Stomach (tissue), 9 donors: ENCODE results near the gene HMGCS1. TPM values are rescaled to one million over a fixed set of nuclear protein-coding genes. Genes with fewer than 3 reads are reported as not detected.

Experiments used
- DNase-seq, 2 donors: peaks; one replicate each; pipeline versions ENCODE4 v3.0.0 to v3.0.0-alpha.2; 2013 to 2019
- H3K27ac ChIP-seq, 5 donors: fragments of 200-600 bp in 4 of 5; sonication (generic) in 4 of 5; one replicate each; pipeline ENCODE4 v1.5.1; 2013 to 2019; ENCODE audit warnings: mild to moderate bottlenecking in 1 of 5, moderate library complexity in 1 of 5
- H3K27me3 ChIP-seq, 3 donors: fragments of 200-600 bp; sonication (generic); one replicate each; pipeline ENCODE4 v1.5.1; 2017 to 2019; ENCODE audit warnings: mixed run types in 1 of 3
- H3K36me3 ChIP-seq, 4 donors: fragments of 200-600 bp; sonication (generic); 1 replicate in 3 of 4; 2 replicates in 1 of 4; pipeline ENCODE4 v1.5.1; 2016 to 2019
- H3K4me1 ChIP-seq, 4 donors: fragments of 200-600 bp; sonication (generic); one replicate each; pipeline ENCODE4 v1.5.1; 2016 to 2019
- H3K4me3 ChIP-seq, 4 donors: fragments of 200-600 bp; sonication (generic) in 3 of 4; one replicate each; pipeline ENCODE4 v1.5.1; 2016 to 2019; ENCODE audit warnings: mild to moderate bottlenecking in 1 of 4
- H3K9me3 ChIP-seq, 4 donors: fragments of 200-600 bp; sonication (generic); one replicate each; pipeline ENCODE4 v1.5.1; 2016 to 2019
- EP300 ChIP-seq: sonication (generic); formaldehyde crosslinking; IDR thresholded peaks from one replicate; pipeline ENCODE4 v1.6.1; 2017; ENCODE audit warnings: antibody characterized with exemption
- POLR2A ChIP-seq, 4 donors: fragments of 450-650 bp; IDR thresholded peaks; one replicate each; pipeline ENCODE4 v1.6.1; 2016; ENCODE audit warnings: antibody characterized with exemption in 4 of 4, control low read depth in 2 of 4, mild to moderate bottlenecking in 1 of 4, moderate library complexity in 1 of 4
- POLR2AphosphoS5 ChIP-seq, 3 donors: sonication (generic); formaldehyde crosslinking; IDR thresholded peaks; one replicate each; pipeline ENCODE4 v1.6.1; 2016; ENCODE audit warnings: antibody characterized with exemption in 3 of 3
- WGBS, 5 donors: extraction: QIAGEN DNeasy Blood & Tissue Kit in 3 of 5; methylation state at CpG; one replicate each; pipeline versions ENCODE4 v1.1.5 to v1.1.7; 2013 to 2018; 5-methylcytosine and 5-hydroxymethylcytosine counted together
- intact Hi-C: fragments of 100-400 bp; cut with DNase I; formaldehyde crosslinking; loops from one replicate; pipeline ENCODE4 v1.15.1; 2023; ENCODE audit warnings: low total_unique reads
- polyA plus RNA-seq, 3 donors: library from polyadenylated mRNA; stranded (reverse); fragments of 200-250 nt; gene quantifications; one replicate each; pipeline ENCODE4 v1.2.3, GENCODE V29; 2013
- total RNA-seq, 5 donors: library from RNA; depleted of rRNA; stranded (reverse); fragments of >200 nt; gene quantifications; one replicate each; pipeline versions ENCODE4 v1.1.0 to v1.2.3, GENCODE V29; 2014 to 2016
- TF ChIP-seq, protein P1 (sequence below), 7 experiments: fragments of 450-650 bp in 4 of 7; fragments of 200-600 bp in 3 of 7; sonication (generic) in 3 of 7; IDR thresholded peaks; one replicate each; pipeline ENCODE4 v1.5.1; 2016 to 2019; ENCODE audit warnings: antibody characterized with exemption in 7 of 7, control low read depth in 2 of 7, mild to moderate bottlenecking in 1 of 7
- donor health status: healthy with polysubstance abuse.
- donor health status: Bipolar disorder and iron deficiency.
- donor health status: healthy.

HMGCS1 gene
- total and polyA plus RNA-seq, 8 donors: 2.9 to 97.9 (median 46.3) TPM

- Histone ChIP-seq H3K27me3 (no peaks in the 10 kb centered on the region), H3K4me1 (no peaks in the 10 kb centered on the region)
- 44 to 77% (median 63%) methylated on average over 1 of the region's 1 CpG for WGBS, 5 donors
These were observed 71.0 kb downstream of the HMGCS1 start for GRCh38 chr5:43242196-43242595.

More at GRCh38 chr5:43242196-43242595, 71.0 kb downstream of the HMGCS1 start:
- DNase-seq: no peak
- H3K36me3 ChIP-seq: peaks cover 0 to 18% (median 0%) of the 10 kb centered on the region in 4 donors
- no peak overlapping the region for H3K4me3 ChIP-seq
- intact Hi-C loops: no loop called here
- TF ChIP-seq POLR2A (IDR thresholded peaks at IDR 0.05) (no peak), POLR2AphosphoS5 (IDR thresholded peaks at IDR 0.05) (no peak), EP300 (no peak)
- TF ChIP-seq, protein P1, sequence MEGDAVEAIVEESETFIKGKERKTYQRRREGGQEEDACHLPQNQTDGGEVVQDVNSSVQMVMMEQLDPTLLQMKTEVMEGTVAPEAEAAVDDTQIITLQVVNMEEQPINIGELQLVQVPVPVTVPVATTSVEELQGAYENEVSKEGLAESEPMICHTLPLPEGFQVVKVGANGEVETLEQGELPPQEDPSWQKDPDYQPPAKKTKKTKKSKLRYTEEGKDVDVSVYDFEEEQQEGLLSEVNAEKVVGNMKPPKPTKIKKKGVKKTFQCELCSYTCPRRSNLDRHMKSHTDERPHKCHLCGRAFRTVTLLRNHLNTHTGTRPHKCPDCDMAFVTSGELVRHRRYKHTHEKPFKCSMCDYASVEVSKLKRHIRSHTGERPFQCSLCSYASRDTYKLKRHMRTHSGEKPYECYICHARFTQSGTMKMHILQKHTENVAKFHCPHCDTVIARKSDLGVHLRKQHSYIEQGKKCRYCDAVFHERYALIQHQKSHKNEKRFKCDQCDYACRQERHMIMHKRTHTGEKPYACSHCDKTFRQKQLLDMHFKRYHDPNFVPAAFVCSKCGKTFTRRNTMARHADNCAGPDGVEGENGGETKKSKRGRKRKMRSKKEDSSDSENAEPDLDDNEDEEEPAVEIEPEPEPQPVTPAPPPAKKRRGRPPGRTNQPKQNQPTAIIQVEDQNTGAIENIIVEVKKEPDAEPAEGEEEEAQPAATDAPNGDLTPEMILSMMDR (IDR thresholded peaks at IDR 0.05): no peak
- H3K27ac ChIP-seq: no peak overlapping the region
- H3K9me3 ChIP-seq: no peaks in the 10 kb centered on the region

Other genes with a start within 250 kb of the HMGCS1 start
- gene ZNF131, start 192.5 kb downstream of the HMGCS1 start, total RNA-seq: 10 to 100 TPM; 20.0 to 57.1 (median 39.3) TPM
- gene ZNF131, start 192.5 kb downstream of the HMGCS1 start, polyA plus RNA-seq: 10 to 100 TPM; 16.8 to 24.6 (median 22.8) TPM
- gene NIM1K, start 121.2 kb downstream of the HMGCS1 start, total RNA-seq: 1 to 10 TPM in 2 of 5 donors, under 1 TPM in 1, not detected in 2; 0.43 to 3.5 (median 1.3) TPM
- under 1 TPM; 0.45 to 0.92 (median 0.56) TPM for gene NIM1K, start 121.2 kb downstream of the HMGCS1 start, polyA plus RNA-seq
- gene CCL28, start 99.0 kb upstream of the HMGCS1 start, total RNA-seq: 10 to 100 TPM in 1 of 5 donors, 1 to 10 TPM in 2, under 1 TPM in 1, not detected in 1; 0.45 to 23.3 (median 7.4) TPM
- 10 to 100 TPM in 1 of 3 donors, 1 to 10 TPM in 2; 7.1 to 11.0 (median 8.9) TPM for gene CCL28, start 99.0 kb upstream of the HMGCS1 start, polyA plus RNA-seq
- gene TMEM267, start 170.5 kb upstream of the HMGCS1 start, total RNA-seq: 10 to 100 TPM in 3 of 5 donors, 1 to 10 TPM in 2; 1.7 to 51.3 (median 11.1) TPM
- gene TMEM267, start 170.5 kb upstream of the HMGCS1 start, polyA plus RNA-seq: 1 to 10 TPM; 4.4 to 8.8 (median 5.3) TPM
- 1 to 10 TPM in 4 of 5 donors, not detected in 1; 1.2 to 7.2 (median 2.9) TPM for gene C5orf34, start 201.7 kb upstream of the HMGCS1 start, total RNA-seq
- gene C5orf34, start 201.7 kb upstream of the HMGCS1 start, polyA plus RNA-seq: 1 to 10 TPM in 1 of 3 donors, under 1 TPM in 1, not detected in 1; 1.00 to 1.5 TPM
- gene PAIP1, start 243.7 kb upstream of the HMGCS1 start, total RNA-seq: 10 to 100 TPM in 4 of 5 donors, 1 to 10 TPM in 1; 3.8 to 93.6 (median 42.5) TPM
- 10 to 100 TPM; 43.3 to 68.6 (median 58.3) TPM for gene PAIP1, start 243.7 kb upstream of the HMGCS1 start, polyA plus RNA-seq